MM.1S (cell line): ENCODE measurements around the gene TWIST1.
A peak's percentile ranks its signal among the peaks of the same experiment; 100 is the strongest.

ENCODE experiments used
- DNase-seq: peaks from one replicate; pipeline ENCODE4 v3.0.0-alpha.2; 2015
- H2AFZ ChIP-seq: fragments of 300-600 bp; sonication (generic); 2 replicates; pipeline ENCODE4 v1.6.0; 2016; ENCODE audit warnings: antibody characterized with exemption, low read length
- H3F3A ChIP-seq: fragments of 300-600 bp; sonication (generic); 2 replicates; pipeline ENCODE4 v1.6.1; 2016; ENCODE audit warnings: mild to moderate bottlenecking, antibody characterized with exemption, low read length, moderate library complexity, mixed read lengths; ENCODE audit not compliant: insufficient read depth
- H3K27ac ChIP-seq: fragments of 300-600 bp; sonication (generic); 2 replicates; pipeline ENCODE4 v1.5.1; 2016; ENCODE audit warnings: mild to moderate bottlenecking, low read length
- H3K27me3 ChIP-seq: fragments of 300-600 bp; sonication (generic); replicated peaks from 2 replicates; pipeline ENCODE4 v1.6.0; 2016; ENCODE audit warnings: low read length; ENCODE audit not compliant: insufficient read depth
- H3K36me3 ChIP-seq: fragments of 300-600 bp; sonication (generic); replicated peaks from 2 replicates; pipeline ENCODE4 v1.6.1; 2016; ENCODE audit warnings: mild to moderate bottlenecking, low read length, mixed read lengths; ENCODE audit not compliant: insufficient read depth
- H3K4me1 ChIP-seq: fragments of 300-600 bp; sonication (generic); 2 replicates; pipeline ENCODE4 v1.6.1; 2016; ENCODE audit warnings: low read length, mixed read lengths
- H3K4me2 ChIP-seq: fragments of 300-600 bp; sonication (generic); 2 replicates; pipeline ENCODE4 v1.6.0; 2016; ENCODE audit warnings: low read depth, low read length
- H3K4me3 ChIP-seq: fragments of 300-600 bp; sonication (generic); 2 replicates; pipeline ENCODE4 v1.5.1; 2016; ENCODE audit warnings: low read length, mixed read lengths
- H3K79me2 ChIP-seq: fragments of 300-600 bp; sonication (generic); 2 replicates; pipeline ENCODE4 v1.6.1; 2016; ENCODE audit warnings: mixed run types, low read length, mixed read lengths
- H3K9ac ChIP-seq: fragments of 300-600 bp; sonication (generic); 2 replicates; pipeline ENCODE4 v1.6.1; 2016; ENCODE audit warnings: low read length, mixed read lengths
- H3K9me2 ChIP-seq: fragments of 300-600 bp; sonication (generic); replicated peaks from 2 replicates; pipeline ENCODE4 v1.6.1; 2016; ENCODE audit warnings: mild to moderate bottlenecking, low read length, mixed read lengths; ENCODE audit not compliant: insufficient read depth
- H3K9me3 ChIP-seq: fragments of 300-600 bp; sonication (generic); replicated peaks from 2 replicates; pipeline ENCODE4 v1.6.1; 2016; ENCODE audit warnings: mild to moderate bottlenecking, low read length, mixed read lengths; ENCODE audit not compliant: insufficient read depth
- H4K20me1 ChIP-seq: fragments of 300-600 bp; sonication (generic); 2 replicates; pipeline ENCODE4 v1.6.1; 2016; ENCODE audit warnings: mild to moderate bottlenecking, low read length, moderate library complexity, mixed read lengths; ENCODE audit not compliant: insufficient read depth
- CTCF ChIP-seq: fragments of 300-600 bp; sonication (generic); IDR thresholded peaks from 2 replicates; pipeline ENCODE4 v1.5.1; 2016; ENCODE audit warnings: antibody characterized with exemption, low read length, mixed read lengths
- EZH2 ChIP-seq: fragments of 300-600 bp; sonication (generic); optimal IDR thresholded peaks from 2 replicates; pipeline ENCODE3; 2017; ENCODE audit warnings: low read depth, mild to moderate bottlenecking, antibody characterized with exemption, low read length, mixed read lengths
- EZH2phosphoT487 ChIP-seq: fragments of 300-600 bp; sonication (generic); IDR thresholded peaks from 2 replicates; pipeline ENCODE4 v1.6.1; 2018; ENCODE audit warnings: antibody characterized with exemption, low read length

The TWIST1 gene

DNA sequence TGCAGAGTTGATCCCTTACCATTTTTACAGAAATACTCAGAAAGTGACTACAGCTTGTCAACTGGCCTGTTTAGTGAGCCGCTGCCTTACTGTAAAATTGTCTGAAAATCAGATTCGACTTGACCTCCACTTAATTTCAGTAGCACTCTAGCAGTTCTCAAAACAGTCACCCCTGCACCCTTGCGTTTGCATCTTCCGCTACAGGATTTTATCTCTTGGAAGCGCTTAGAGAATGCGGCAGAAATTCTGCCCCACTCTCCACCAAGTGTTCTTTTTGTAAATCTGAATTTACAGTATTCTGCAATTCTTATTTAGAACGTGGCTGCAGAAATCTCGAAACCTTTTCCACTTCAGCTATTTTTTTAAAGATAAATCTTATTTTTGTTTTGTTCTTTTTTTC, 1.9 kb upstream of the TWIST1 start:
- Histone ChIP-seq H3K27ac (no peak overlapping the region), H3F3A (no peaks in the 10 kb centered on the region), H3K79me2 (no peaks in the 10 kb centered on the region), H3K9ac (no peak overlapping the region), H3K27me3 (peaks cover 6% of the 10 kb centered on the region; the same call in 1 of the 2 replicates), H3K36me3 (no peaks in the 10 kb centered on the region), H4K20me1 (no peaks in the 10 kb centered on the region), H3K4me1 (0 out of 2 replicates have a peak, but pooled peaks cover 4% of the 10 kb centered on the region), H2AFZ (no peak overlapping the region), H3K4me2 (no peak overlapping the region), H3K9me2 (no peaks in the 10 kb centered on the region), H3K4me3 (no peak overlapping the region), H3K9me3 (no peaks in the 10 kb centered on the region)
- no peak for DNase-seq
- TF ChIP-seq CTCF (no peak), EZH2 (no peak), EZH2phosphoT487 (no peak)

GRCh38 chr7:19118636-19119371, 1.4 kb upstream of the TWIST1 start:
- Histone ChIP-seq H3K4me3 (no peak overlapping the region), H3K9me2 (no peaks in the 10 kb centered on the region), H3K27me3 (peaks cover 6% of the 10 kb centered on the region; the same call in 1 of the 2 replicates), H3K79me2 (no peaks in the 10 kb centered on the region), H4K20me1 (no peaks in the 10 kb centered on the region), H3K27ac (no peak overlapping the region), H3K36me3 (no peaks in the 10 kb centered on the region), H3K9ac (no peak overlapping the region), H3K4me2 (no peak overlapping the region), H2AFZ (no peak overlapping the region), H3K9me3 (no peaks in the 10 kb centered on the region), H3F3A (no peaks in the 10 kb centered on the region), H3K4me1 (0 out of 2 replicates have a peak, but pooled peaks cover 4% of the 10 kb centered on the region)
- no peak for DNase-seq
- TF ChIP-seq EZH2 (no peak), CTCF (no peak), EZH2phosphoT487 (no peak)

DNA sequence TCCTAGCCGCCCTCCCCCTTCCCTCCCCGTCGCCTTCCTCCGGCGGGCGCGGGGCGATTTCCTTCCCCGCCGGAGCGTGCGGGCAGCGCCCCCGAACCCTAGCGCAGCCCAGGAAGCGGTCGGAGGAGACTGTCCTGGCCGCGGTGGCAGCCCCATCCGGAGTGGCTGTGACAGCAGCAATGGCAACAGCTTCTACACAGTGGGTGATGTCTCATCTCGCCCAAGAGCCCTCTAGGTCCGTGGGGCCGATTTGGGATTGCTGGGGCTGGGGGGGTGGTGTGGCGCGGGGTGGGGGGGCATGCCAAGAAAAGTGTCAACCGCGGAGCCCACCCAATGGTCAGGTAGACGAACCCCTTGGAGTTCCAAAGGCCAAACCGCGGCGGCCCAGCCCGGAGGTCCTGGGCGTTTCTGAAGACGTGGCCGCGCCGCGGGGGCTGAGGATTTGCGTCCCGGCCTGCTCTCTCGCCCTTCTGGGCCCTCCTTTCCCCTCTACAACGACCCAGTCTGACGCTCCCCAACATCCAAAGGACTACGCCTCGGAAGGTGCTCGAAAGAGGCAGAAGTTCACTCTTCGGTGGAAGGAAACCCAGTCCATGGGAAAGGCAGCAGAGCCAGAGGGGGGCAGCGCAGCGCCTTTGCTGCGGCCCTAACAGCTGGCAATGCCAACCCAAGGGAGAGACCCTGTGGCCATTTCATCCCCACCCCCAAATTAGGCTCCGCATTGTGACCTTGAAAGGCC, 603 bp upstream of the TWIST1 start:
- Histone ChIP-seq H3K27ac (no peak overlapping the region), H3K9me2 (no peaks in the 10 kb centered on the region), H3K9me3 (no peaks in the 10 kb centered on the region), H3K4me3 (peak overlapping the region; percentile 66), H3K4me1 (0 out of 2 replicates have a peak, but pooled peaks cover 4% of the 10 kb centered on the region), H2AFZ (peak overlapping the region; percentile 84), H3K9ac (peak overlapping the region; percentile 23; the same call in 1 of the 2 replicates), H3K79me2 (no peaks in the 10 kb centered on the region), H3K36me3 (no peaks in the 10 kb centered on the region), H3F3A (no peaks in the 10 kb centered on the region), H3K4me2 (peak overlapping the region; percentile 83), H3K27me3 (peaks cover 6% of the 10 kb centered on the region; the same call in 1 of the 2 replicates), H4K20me1 (no peaks in the 10 kb centered on the region)
- DNase-seq, result no peak
- TF ChIP-seq CTCF, result no peak
- TF ChIP-seq EZH2, result no peak
- TF ChIP-seq EZH2phosphoT487, result no peak
